Sigmoid colon (tissue), 4 donors: ENCODE data around the gene CSNK1E.

Experiments used
- CTCF ChIP-seq, 4 experiments: fragments of 450-650 bp in 3 of 4; fragments of 200-600 bp in 1 of 4; IDR thresholded peaks; one replicate each; pipeline ENCODE4 v1.5.1; 2016 to 2019; ENCODE audit warnings: antibody characterized with exemption in 4 of 4, mild to moderate bottlenecking in 3 of 4, moderate library complexity in 2 of 4
- EP300 ChIP-seq, 4 donors: sonication (generic); formaldehyde crosslinking; IDR thresholded peaks; one replicate each; pipeline ENCODE4 v1.6.1; 2017; ENCODE audit warnings: antibody characterized with exemption in 4 of 4
- POLR2A ChIP-seq, 2 donors: fragments of 450-650 bp; IDR thresholded peaks; one replicate each; pipeline ENCODE4 v1.6.1; 2016; ENCODE audit warnings: antibody characterized with exemption in 2 of 2, mild to moderate bottlenecking in 2 of 2, moderate library complexity in 2 of 2

- TF ChIP-seq CTCF (IDR thresholded peaks at IDR 0.05), result no peak
- no peak for TF ChIP-seq EP300 (IDR thresholded peaks at IDR 0.05)
- no peak for TF ChIP-seq POLR2A (IDR thresholded peaks at IDR 0.05)
Measured at GRCh38 chr22:38282397-38282796, 34.8 kb downstream of the CSNK1E start.
